D721Med (cell line): ENCODE results near the gene USP12.

Experiments
- DNase-seq: peaks from one replicate; pipeline ENCODE4 v3.0.0; 2011; ENCODE audit warnings: low spot score; ENCODE audit not compliant: insufficient read length
- FAIRE-seq: peaks from 2 replicates; lab custom pipeline; 2011; peaks lifted over from hg19 to GRCh38; lab: Jason Lieb, UNC
- TF ChIP-seq, protein P1 (sequence below): IDR thresholded peaks from 2 replicates; pipeline ENCODE4 v1.5.1; 2012; ENCODE audit warnings: mild to moderate bottlenecking, control low read depth; ENCODE audit not compliant: insufficient read depth; ENCODE audit errors: missing control alignments

USP12 gene

DNA sequence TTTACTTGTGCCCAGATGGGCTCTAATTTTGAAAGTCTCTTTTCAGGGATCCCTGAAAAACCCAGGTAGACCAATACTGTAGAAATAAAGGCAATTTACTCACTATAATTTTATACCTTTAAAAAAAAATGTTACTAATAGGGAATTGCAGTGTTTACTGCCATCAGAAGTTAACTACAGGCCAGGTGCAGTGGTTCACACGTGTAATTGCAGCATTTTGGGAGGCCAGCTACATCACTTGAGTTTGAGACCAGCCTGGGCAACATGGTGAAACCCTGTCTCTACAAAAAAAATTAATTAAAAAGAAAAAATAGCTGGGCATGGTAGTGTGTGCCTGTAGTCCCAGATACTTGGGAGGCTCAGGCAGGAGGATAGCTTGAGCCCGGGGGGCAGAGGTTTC, 10.2 kb downstream of the USP12 start:
- FAIRE-seq = no peak
- TF ChIP-seq, protein P1, sequence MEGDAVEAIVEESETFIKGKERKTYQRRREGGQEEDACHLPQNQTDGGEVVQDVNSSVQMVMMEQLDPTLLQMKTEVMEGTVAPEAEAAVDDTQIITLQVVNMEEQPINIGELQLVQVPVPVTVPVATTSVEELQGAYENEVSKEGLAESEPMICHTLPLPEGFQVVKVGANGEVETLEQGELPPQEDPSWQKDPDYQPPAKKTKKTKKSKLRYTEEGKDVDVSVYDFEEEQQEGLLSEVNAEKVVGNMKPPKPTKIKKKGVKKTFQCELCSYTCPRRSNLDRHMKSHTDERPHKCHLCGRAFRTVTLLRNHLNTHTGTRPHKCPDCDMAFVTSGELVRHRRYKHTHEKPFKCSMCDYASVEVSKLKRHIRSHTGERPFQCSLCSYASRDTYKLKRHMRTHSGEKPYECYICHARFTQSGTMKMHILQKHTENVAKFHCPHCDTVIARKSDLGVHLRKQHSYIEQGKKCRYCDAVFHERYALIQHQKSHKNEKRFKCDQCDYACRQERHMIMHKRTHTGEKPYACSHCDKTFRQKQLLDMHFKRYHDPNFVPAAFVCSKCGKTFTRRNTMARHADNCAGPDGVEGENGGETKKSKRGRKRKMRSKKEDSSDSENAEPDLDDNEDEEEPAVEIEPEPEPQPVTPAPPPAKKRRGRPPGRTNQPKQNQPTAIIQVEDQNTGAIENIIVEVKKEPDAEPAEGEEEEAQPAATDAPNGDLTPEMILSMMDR = no peak
- no peak for DNase-seq

DNA sequence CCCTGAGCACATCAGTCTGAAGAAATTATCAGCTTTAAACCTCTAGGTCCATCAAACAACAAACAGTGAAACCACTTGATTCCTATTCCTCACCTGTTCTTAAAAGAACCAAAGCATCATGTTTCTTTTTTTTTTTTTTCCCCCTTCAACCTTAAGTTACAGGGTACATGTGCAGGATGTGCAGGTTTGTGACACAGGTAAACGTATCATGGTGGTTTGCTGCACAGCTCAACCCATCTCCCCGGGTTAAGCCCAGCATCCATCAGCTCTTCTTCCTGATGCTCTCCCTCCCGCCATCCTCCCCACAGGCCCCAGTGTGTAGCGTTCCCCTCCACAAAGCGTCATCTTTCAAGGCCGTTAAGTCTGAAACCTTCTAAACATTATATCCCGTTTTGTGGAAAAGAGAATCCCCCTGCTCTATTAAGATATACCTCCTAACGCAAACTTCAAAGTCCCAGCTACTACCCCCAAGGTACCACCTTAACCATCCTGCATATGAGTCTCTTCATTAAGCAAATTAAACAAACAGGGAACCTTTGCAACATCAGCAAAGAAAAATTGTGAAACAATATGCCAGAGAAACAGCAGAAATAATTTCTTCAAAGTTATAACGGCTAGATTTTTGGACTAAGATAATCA, 10.8 kb downstream of the USP12 start:
- TF ChIP-seq, protein P1 = no peak
- FAIRE-seq (no peak), DNase-seq (no peak)

DNA sequence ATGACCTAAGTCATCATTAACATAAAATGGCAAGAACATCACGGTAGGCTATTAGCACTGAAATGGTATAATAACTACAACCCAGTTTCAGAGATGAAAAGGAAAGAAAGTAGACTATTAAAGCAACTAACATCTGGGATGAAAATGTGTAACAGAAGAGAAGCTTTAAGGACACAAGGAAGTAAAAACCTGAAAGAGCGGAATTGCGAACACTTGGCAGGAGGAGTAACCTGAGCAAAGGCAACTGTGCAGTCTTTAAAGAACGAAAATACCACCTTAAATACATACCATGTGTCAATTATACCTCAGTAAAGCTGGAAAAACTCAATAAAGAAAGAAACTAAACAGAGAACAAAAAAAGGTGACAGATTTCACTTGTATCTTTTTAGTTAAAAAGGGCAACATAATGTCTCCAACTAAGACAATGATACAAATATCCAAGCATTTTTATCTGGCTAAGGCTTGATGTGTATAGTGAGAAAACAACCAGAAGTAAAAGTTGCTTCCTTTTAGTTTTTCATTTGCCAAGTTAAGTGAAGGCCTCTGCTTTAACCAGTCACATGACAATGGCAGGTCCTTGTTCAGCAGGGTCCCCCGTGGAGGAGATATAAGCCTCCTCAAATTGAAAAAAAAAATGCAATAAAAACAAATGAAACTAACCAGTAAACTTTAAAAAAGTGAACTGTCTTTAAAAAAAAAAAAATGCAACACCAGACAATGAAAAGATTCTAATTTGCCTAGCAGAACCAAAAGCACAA, 11.6 kb downstream of the USP12 start:
- FAIRE-seq (no peak), DNase-seq (no peak)
- TF ChIP-seq, protein P1 = no peak

DNA sequence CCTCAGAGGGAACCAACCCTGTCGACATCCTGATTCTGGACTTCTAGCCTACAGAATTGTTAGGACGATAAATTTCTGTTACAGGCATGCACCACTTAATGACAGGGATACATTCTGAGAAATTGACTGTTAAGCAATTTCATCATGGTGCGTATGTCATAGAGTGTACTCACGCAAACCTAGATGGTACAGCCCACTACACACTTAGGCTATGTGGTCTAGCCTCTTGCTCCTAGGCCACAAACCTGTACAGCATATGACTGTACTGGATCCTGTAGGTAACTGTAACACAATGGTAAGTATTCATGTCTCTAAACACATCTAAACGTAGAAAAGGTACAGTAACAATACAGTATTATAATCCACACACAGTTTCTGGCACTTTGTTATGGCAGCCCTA, 13.3 kb downstream of the USP12 start:
- FAIRE-seq = no peak

DNA sequence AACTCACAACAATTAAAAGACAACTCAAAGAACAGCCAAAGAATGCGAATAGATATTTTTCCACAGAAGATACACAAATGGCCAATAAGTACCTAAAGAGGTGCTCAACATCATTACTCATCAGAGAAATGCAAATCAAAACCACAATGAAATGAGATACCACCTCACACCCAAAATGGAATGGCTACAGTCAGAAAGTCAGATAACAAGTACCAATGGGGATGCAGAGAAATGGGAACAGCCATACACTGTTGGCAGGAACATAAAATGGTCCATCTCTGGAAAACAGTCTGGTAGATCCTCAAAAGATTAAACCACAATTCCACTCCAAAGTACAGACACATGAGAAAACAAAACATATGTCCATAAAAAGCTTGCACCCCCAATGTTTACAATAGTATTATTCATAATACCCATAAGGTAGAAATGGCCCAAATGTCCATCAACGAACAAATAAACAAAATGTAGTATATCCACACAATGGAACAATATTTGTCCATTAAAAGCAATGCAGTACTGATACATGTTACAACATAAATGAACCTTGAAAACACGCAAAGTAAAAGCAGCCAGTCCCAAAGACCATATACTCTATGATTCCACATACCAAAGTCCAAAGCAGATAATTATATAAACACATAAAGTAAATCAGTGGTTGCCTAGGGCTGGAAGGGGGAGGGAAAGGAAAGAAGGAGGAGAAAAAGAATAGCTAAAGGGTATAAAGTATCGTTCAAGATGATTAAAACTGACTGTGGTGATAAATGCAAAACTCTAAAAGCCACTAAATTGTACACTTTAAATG, 19.6 kb downstream of the USP12 start:
- FAIRE-seq (no peak), DNase-seq (no peak)
- TF ChIP-seq, protein P1 = no peak

More for the DNA sequence above, 13.3 kb downstream of the USP12 start:
- TF ChIP-seq, protein P1 = no peak
- no peak for DNase-seq

DNA sequence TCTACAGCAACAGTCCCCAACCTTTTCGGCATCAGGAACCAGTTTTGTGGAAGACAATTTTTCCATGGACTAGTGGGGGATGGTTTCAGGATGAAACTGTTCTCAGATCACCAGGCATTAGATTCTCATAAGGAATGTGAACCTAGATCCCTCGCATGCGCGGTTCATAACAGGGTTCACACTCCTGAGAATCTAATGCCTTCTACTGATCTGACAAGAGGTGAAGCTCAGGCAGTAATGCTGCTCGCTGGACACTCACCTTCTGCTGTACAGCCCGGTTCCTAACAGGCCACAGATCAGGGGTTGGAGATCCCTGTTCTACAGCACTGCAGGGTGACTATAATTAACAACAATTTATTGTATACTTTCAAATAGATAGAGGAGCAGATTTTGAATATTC, 21.9 kb downstream of the USP12 start:
- DNase-seq (no peak), FAIRE-seq (no peak)
- TF ChIP-seq, protein P1 = no peak

DNA sequence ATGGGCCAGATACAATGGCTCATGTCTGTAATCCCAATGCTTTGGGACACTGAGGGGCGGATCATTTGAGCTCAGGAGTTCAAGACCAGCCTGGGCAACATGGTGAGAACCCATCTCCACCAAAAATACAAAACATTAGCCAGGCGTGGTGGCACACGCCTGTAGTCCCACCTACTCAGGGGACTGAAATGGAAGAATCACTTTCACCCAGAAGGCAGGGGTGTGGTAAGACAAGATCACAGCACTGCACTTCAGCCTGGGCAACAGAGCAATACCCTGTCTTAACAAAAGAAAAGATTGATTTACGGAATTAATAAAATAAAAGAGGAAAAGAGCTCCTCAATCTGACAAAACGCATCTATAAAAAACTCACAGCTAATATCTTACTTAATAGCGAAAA, 22.7 kb downstream of the USP12 start:
- no peak for DNase-seq
- no peak for FAIRE-seq

More for the DNA sequence above, 22.7 kb downstream of the USP12 start:
- TF ChIP-seq, protein P1 = no peak
